GM19035 (cell line): ENCODE data around the gene PEMT.
A peak's percentile ranks its signal among the peaks of the same experiment; 100 is the strongest.

Source experiments
- ATAC-seq: cut with Tn5 transposase; IDR thresholded peaks from one replicate; pipeline ENCODE4 v1.9.1; 2021; ENCODE audit not compliant: unreplicated experiment

PEMT gene

GRCh38 chr17:17505151-17505550 is 86.4 kb downstream of the PEMT start:
- no peak for ATAC-seq

- no peak for ATAC-seq
These were observed 87.0 kb downstream of the PEMT start for GRCh38 chr17:17504341-17505140.

GRCh38 chr17:17503566-17504130 is 87.9 kb downstream of the PEMT start:
- no peak for ATAC-seq

- ATAC-seq = no peak
These were observed 88.6 kb downstream of the PEMT start for GRCh38 chr17:17502741-17503565.

GRCh38 chr17:17500999-17501605 is 90.4 kb downstream of the PEMT start:
- no peak for ATAC-seq

- no peak for ATAC-seq
These were observed 91.9 kb downstream of the PEMT start for GRCh38 chr17:17499402-17500145.

- no peak for ATAC-seq
These were observed 92.8 kb downstream of the PEMT start for GRCh38 chr17:17498606-17499301.

- no peak for ATAC-seq
These were observed 93.5 kb downstream of the PEMT start for GRCh38 chr17:17497845-17498520.

- peak; percentile 4 for ATAC-seq
These were observed 94.3 kb downstream of the PEMT start for GRCh38 chr17:17497065-17497844.

- ATAC-seq = peak; percentile 71
These were observed 95.1 kb downstream of the PEMT start, which contains the start of gene RASD1 for GRCh38 chr17:17496189-17497064. TSS of gene RASD1 (minus strand) at chr17:17496395. CDS start at chr17:17496181, 214 bp downstream.

- ATAC-seq = peak; percentile 18
These were observed 95.8 kb downstream of the PEMT start for GRCh38 chr17:17495536-17496188.

- ATAC-seq = no peak
These were observed 96.5 kb downstream of the PEMT start for GRCh38 chr17:17494870-17495535.

- no peak for ATAC-seq
These were observed 97.0 kb downstream of the PEMT start for GRCh38 chr17:17494499-17494869.

GRCh38 chr17:17493986-17494466 is 97.5 kb downstream of the PEMT start:
- no peak for ATAC-seq

- ATAC-seq = no peak
These were observed 98.1 kb downstream of the PEMT start for GRCh38 chr17:17493249-17493985.

GRCh38 chr17:17492571-17492970 is 98.9 kb downstream of the PEMT start:
- ATAC-seq = no peak
